ENCODE data around the gene MORC4. TPM values are rescaled to one million over a fixed set of nuclear protein-coding genes. Genes with fewer than 3 reads are reported as not detected.

MORC4 gene
- total RNA-seq, 2 experiments from 2014 or later: 7.3 to 8.4 TPM

DNA sequence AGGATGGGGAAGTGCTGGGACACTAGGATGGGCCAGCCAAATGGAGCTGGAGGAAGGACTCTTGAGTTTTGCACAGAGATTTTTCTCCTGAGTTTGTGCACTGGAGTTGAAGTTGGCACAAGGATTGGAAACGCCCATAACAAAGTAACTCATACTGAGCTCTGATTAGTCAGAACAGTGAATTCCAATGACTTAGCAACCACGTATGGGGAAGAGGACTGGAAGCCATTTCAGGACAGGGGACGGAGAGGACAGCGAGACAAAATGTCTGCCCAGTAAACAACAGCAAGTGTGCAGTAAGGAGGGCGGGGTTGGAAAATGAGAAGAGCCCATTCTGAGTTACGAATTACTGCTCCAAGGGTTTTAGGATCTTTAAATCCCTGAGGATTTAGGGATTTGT is 102.8 kb downstream of the MORC4 start:
- no peak for ATAC-seq
- CTCF ChIA-PET: interaction anchor here (0.6 to 1.7 kb wide), 2 partner anchors 66 to 126 kb away, joined by 3 read pairs; no protein-coding TSS in a partner anchor
- H3K9me3 Mint-ChIP-seq (ENCODE audit: low read depth): no peaks in the 10 kb centered on the region
- no peaks in the 10 kb centered on the region for H3K27me3 Mint-ChIP-seq
- H3K4me3 Mint-ChIP-seq: no peak overlapping the region
- H3K4me1 Mint-ChIP-seq: no peaks in the 10 kb centered on the region
- H3K36me3 Mint-ChIP-seq: no peaks in the 10 kb centered on the region
- H3K27ac Mint-ChIP-seq: no peak overlapping the region
- DNase-seq: no peak

DNA sequence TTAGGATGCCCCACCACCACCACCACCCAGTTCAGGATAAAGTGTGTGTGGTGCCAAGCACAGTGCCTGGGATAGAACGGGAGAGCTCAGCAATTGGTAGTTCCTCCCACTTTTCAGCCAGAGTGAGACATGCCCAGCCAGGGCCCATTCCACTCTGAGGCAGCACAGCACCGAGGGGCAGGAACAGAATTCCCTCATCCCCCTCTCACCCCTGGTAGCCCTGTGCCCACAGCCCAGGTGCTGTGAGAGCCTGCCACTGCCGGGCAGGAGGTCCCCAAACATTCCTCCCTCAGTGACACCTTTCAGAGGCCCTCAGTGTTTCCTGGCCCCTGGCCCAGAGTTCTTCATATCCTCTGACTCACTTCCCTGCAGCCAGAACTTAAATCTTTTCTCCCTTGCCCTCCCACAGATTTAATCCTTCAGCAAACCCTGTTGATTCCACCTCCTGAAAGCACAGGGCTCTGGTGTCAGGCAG is 105.0 kb downstream of the MORC4 start:
- Mint-ChIP-seq H3K9me3 (ENCODE audit: low read depth) (no peaks in the 10 kb centered on the region), H3K4me3 (no peak overlapping the region), H3K36me3 (no peaks in the 10 kb centered on the region), H3K4me1 (no peaks in the 10 kb centered on the region), H3K27ac (no peak overlapping the region), H3K27me3 (peaks cover 4% of the 10 kb centered on the region)
- ATAC-seq: no peak
- no peak for DNase-seq
- CTCF ChIA-PET: interaction anchor here (0.9 to 2.3 kb wide), 3 partner anchors 8 to 21 kb away, joined by 3 to 7 read pairs (median 6); partner anchors contain the start of gene RIPPLY1

- peak; percentile 49 for ATAC-seq
- no peaks in the 10 kb centered on the region for H3K9me3 Mint-ChIP-seq (ENCODE audit: low read depth)
- no peaks in the 10 kb centered on the region for H3K36me3 Mint-ChIP-seq
- CTCF ChIA-PET: interaction anchor here (0.7 to 2.3 kb wide), 5 partner anchors 8 to 309 kb away, joined by 3 to 7 read pairs (median 3); partner anchors contain the start of gene RIPPLY1
- DNase-seq: peak; percentile 52
- peaks cover 4% of the 10 kb centered on the region for H3K27me3 Mint-ChIP-seq
- no peak overlapping the region for H3K4me3 Mint-ChIP-seq
- H3K27ac Mint-ChIP-seq: no peak overlapping the region
- H3K4me1 Mint-ChIP-seq: no peaks in the 10 kb centered on the region
These were observed 105.6 kb downstream of the MORC4 start for GRCh38 chrX:106894392-106894909.

- no peak for ATAC-seq
- CTCF ChIA-PET: interaction anchor here (0.5 to 1.0 kb wide), 2 partner anchors 179 to 404 kb away, joined by 3 read pairs; no protein-coding TSS in a partner anchor
These were observed 108.1 kb downstream of the MORC4 start for GRCh38 chrX:106891762-106892460.

More at GRCh38 chrX:106891762-106892460, 108.1 kb downstream of the MORC4 start:
- no peak for DNase-seq
- H3K27me3 Mint-ChIP-seq: peaks cover 8% of the 10 kb centered on the region
- H3K4me3 Mint-ChIP-seq: no peak overlapping the region
- no peaks in the 10 kb centered on the region for H3K9me3 Mint-ChIP-seq (ENCODE audit: low read depth)
- H3K27ac Mint-ChIP-seq: no peak overlapping the region
- H3K4me1 Mint-ChIP-seq: no peaks in the 10 kb centered on the region
- no peaks in the 10 kb centered on the region for H3K36me3 Mint-ChIP-seq

Other genes with a start within 250 kb of the MORC4 start
- 1 to 10 TPM; 1.7 to 2.2 TPM for gene TBC1D8B, start 197.5 kb downstream of the MORC4 start, total RNA-seq
- gene RIPPLY1, start 96.9 kb downstream of the MORC4 start, total RNA-seq: not detected
- gene CLDN2, start 79.8 kb downstream of the MORC4 start, total RNA-seq: not detected
- gene RBM41, start 118.6 kb upstream of the MORC4 start, total RNA-seq: 10 to 100 TPM; 15.3 to 15.8 TPM
- 1 to 10 TPM; 2.0 to 3.0 TPM for gene NUP62CL, start 206.2 kb upstream of the MORC4 start, total RNA-seq
- not detected for gene DNAAF6, start 206.4 kb upstream of the MORC4 start, total RNA-seq

Measured in activated CD8-positive, alpha-beta memory T cell treated with anti-CD3 and anti-CD28 coated beads, Interleukin-2, amount 10 ng/mL, durations not matched to agents 7 days and 5 days (primary cell).